Mesenchymal stem cell (in vitro differentiated cells and primary cell): ENCODE results near the gene FAM81B.

Source experiments
- DNase-seq: peaks from one replicate; pipeline ENCODE4 v3.0.0-alpha.2; 2013
- H2AFZ ChIP-seq: one replicate; pipeline ENCODE4 v1.6.1; 2013; ENCODE audit warnings: low read depth, mild to moderate bottlenecking, control low read depth, inconsistent platforms, low read length, moderate library complexity
- H2AK5ac ChIP-seq: 2 replicates; pipeline ENCODE4 v1.6.1; 2013; ENCODE audit warnings: low read length, moderate library complexity, mild to moderate bottlenecking, inconsistent platforms; ENCODE audit not compliant: severe bottlenecking
- H2BK120ac ChIP-seq: one replicate; pipeline ENCODE4 v1.6.1; 2013; ENCODE audit warnings: low read depth, mild to moderate bottlenecking, inconsistent platforms, low read length, moderate library complexity
- H2BK12ac ChIP-seq, 2 experiments: one replicate each; pipeline ENCODE4 v1.6.1; 2013; ENCODE audit warnings: inconsistent platforms in 2 of 2, low read length in 2 of 2, mild to moderate bottlenecking in 2 of 2, moderate library complexity in 2 of 2, control low read depth in 1 of 2
- H2BK15ac ChIP-seq: one replicate; pipeline ENCODE4 v1.6.1; 2013; ENCODE audit warnings: mild to moderate bottlenecking, low read depth, inconsistent platforms; ENCODE audit not compliant: poor library complexity, severe bottlenecking
- H2BK5ac ChIP-seq: 2 replicates; pipeline ENCODE4 v1.6.1; 2013; ENCODE audit warnings: low read depth, mild to moderate bottlenecking, low read length, control low read depth, inconsistent platforms; ENCODE audit not compliant: poor library complexity, severe bottlenecking
- H3K14ac ChIP-seq, 2 experiments: one replicate each; pipeline ENCODE4 v1.6.1; 2013; ENCODE audit warnings: inconsistent platforms in 2 of 2, low read length in 2 of 2, control low read depth in 1 of 2, mild to moderate bottlenecking in 1 of 2, moderate library complexity in 1 of 2
- H3K18ac ChIP-seq, 2 experiments: one replicate each; pipeline ENCODE4 v1.6.1; 2013; ENCODE audit warnings: inconsistent platforms in 2 of 2, low read length in 2 of 2, control low read depth in 1 of 2, low read depth in 1 of 2, mild to moderate bottlenecking in 1 of 2
- H3K23ac ChIP-seq, 2 experiments: one replicate each; pipeline ENCODE4 v1.6.1; 2013; ENCODE audit warnings: inconsistent platforms in 2 of 2, low read length in 2 of 2, mild to moderate bottlenecking in 2 of 2, moderate library complexity in 2 of 2, control low read depth in 1 of 2
- H3K27ac ChIP-seq: 2 replicates; pipeline ENCODE4 v1.5.1; 2013; ENCODE audit warnings: mild to moderate bottlenecking, moderate library complexity, low read length, control low read depth, inconsistent platforms; ENCODE audit not compliant: poor library complexity, severe bottlenecking
- H3K27me3 ChIP-seq, 2 experiments: 2 replicates each; pipeline versions ENCODE4 v1.6.1 to v1.7.0; 2013; ENCODE audit warnings: low read length in 2 of 2, mild to moderate bottlenecking in 2 of 2, moderate library complexity in 2 of 2, control low read depth in 1 of 2, inconsistent platforms in 1 of 2; ENCODE audit not compliant: control insufficient read depth in 1 of 2, insufficient read depth in 1 of 2
- H3K36me3 ChIP-seq, 2 experiments: 2 replicates each; pipeline versions ENCODE4 v1.6.1 to v1.7.0; 2013; ENCODE audit warnings: low read length in 2 of 2, control low read depth in 1 of 2, inconsistent platforms in 1 of 2, low read depth in 1 of 2, mild to moderate bottlenecking in 1 of 2; ENCODE audit not compliant: insufficient read depth in 2 of 2, control insufficient read depth in 1 of 2
- H3K4ac ChIP-seq, 2 experiments: one replicate each; pipeline ENCODE4 v1.6.1; 2013; ENCODE audit warnings: inconsistent platforms in 2 of 2, low read length in 2 of 2, mild to moderate bottlenecking in 2 of 2, moderate library complexity in 2 of 2, control low read depth in 1 of 2, low read depth in 1 of 2
- H3K4me1 ChIP-seq: 2 replicates; pipeline ENCODE4 v1.6.1; 2013; ENCODE audit warnings: low read depth, low read length, control low read depth; ENCODE audit not compliant: control insufficient read depth, insufficient read depth
- H3K4me2 ChIP-seq: 2 replicates; pipeline ENCODE4 v1.6.1; 2013; ENCODE audit warnings: low read length, mild to moderate bottlenecking, inconsistent platforms; ENCODE audit not compliant: poor library complexity, severe bottlenecking
- H3K4me3 ChIP-seq, 2 experiments: 2 replicates each; pipeline versions ENCODE4 v1.5.1 to v1.7.0; 2013; ENCODE audit warnings: low read length in 2 of 2, mild to moderate bottlenecking in 2 of 2, control low read depth in 1 of 2, low read depth in 1 of 2; ENCODE audit not compliant: insufficient read depth in 1 of 2
- H3K79me1 ChIP-seq: replicated peaks from 2 replicates; pipeline ENCODE4 v1.6.1; 2013; ENCODE audit warnings: mild to moderate bottlenecking, control low read depth, low read length, inconsistent platforms; ENCODE audit not compliant: poor library complexity, severe bottlenecking
- H3K9ac ChIP-seq: 2 replicates; pipeline ENCODE4 v1.7.0; 2013; ENCODE audit warnings: mild to moderate bottlenecking, low read length, moderate library complexity
- H3K9me3 ChIP-seq: 2 replicates; pipeline ENCODE4 v1.7.0; 2013; ENCODE audit warnings: mild to moderate bottlenecking, low read length; ENCODE audit not compliant: control insufficient read depth
- H4K8ac ChIP-seq: one replicate; pipeline ENCODE4 v1.6.1; 2013; ENCODE audit warnings: inconsistent platforms, mild to moderate bottlenecking, low read length, moderate library complexity
- H4K91ac ChIP-seq: one replicate; pipeline ENCODE4 v1.6.1; 2013; ENCODE audit warnings: mild to moderate bottlenecking, low read length, inconsistent platforms
- WGBS: methylation state at CpG from one replicate; pipeline ENCODE4 v1.1.7; 2013; ENCODE audit warnings: mixed read lengths; 5-methylcytosine and 5-hydroxymethylcytosine counted together

Gene FAM81B

DNA sequence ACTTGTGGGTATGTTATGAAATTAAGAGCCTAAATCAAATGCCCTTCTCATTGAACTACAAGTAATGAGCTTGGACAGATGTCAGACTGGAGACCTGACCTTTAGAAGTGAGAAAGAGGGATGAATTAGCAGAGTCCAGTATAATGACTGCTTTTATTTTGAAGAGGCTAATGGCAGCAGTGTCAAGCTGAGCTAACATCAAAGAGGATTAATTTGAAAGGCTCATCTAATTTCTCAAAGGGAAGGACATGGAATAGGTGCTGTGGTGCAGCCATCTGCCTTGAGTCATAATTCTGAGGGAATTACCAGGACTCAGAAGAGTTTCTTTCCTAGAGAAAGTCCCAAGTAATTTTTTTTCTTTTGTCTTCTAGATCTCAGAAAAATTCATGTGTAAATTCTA lies 57.6 kb downstream of the FAM81B start:
- Histone ChIP-seq H3K36me3 (no peaks in the 10 kb centered on the region), H3K4me1 (peaks cover 7% of the 10 kb centered on the region), H3K18ac (no peak overlapping the region), H3K4me2 (no peak overlapping the region), H3K14ac (no peak overlapping the region), H3K9me3 (no peaks in the 10 kb centered on the region), H3K27ac (no peak overlapping the region), H2BK120ac (no peak overlapping the region), H3K9ac (no peak overlapping the region), H3K4ac (no peak overlapping the region), H2BK15ac (no peak overlapping the region), H2BK5ac (no peak overlapping the region), H3K23ac (no peak overlapping the region), H2BK12ac (no peak overlapping the region), H3K27me3 (no peaks in the 10 kb centered on the region), H4K91ac (no peak overlapping the region), H2AFZ (no peak overlapping the region), H4K8ac (no peak overlapping the region), H3K4me3 (no peak overlapping the region), H2AK5ac (no peak overlapping the region), H3K79me1 (no peaks in the 10 kb centered on the region)
- no peak for DNase-seq

- Histone ChIP-seq H3K9me3 (no peaks in the 10 kb centered on the region), H3K4ac (no peak overlapping the region), H2BK5ac (no peak overlapping the region), H3K4me3 (no peak overlapping the region), H4K8ac (no peak overlapping the region), H3K79me1 (no peaks in the 10 kb centered on the region), H3K18ac (no peak overlapping the region), H2BK12ac (no peak overlapping the region), H3K36me3 (no peaks in the 10 kb centered on the region), H2BK120ac (no peak overlapping the region), H2AFZ (no peak overlapping the region), H3K23ac (no peak overlapping the region), H3K4me1 (peaks cover 7% of the 10 kb centered on the region), H4K91ac (no peak overlapping the region), H3K27ac (no peak overlapping the region), H3K27me3 (no peaks in the 10 kb centered on the region), H3K4me2 (no peak overlapping the region), H2BK15ac (no peak overlapping the region), H2AK5ac (no peak overlapping the region), H3K14ac (no peak overlapping the region), H3K9ac (no peak overlapping the region)
- WGBS: 14% methylated on average over 1 of the region's 2 CpGs
- no peak for DNase-seq
Observed at GRCh38 chr5:95449460-95449859, 58.3 kb downstream of the FAM81B start.

- Histone ChIP-seq H3K27ac (no peak overlapping the region), H3K14ac (no peak overlapping the region), H2AFZ (no peak overlapping the region), H2BK5ac (no peak overlapping the region), H3K18ac (no peak overlapping the region), H3K9ac (no peak overlapping the region), H3K79me1 (no peaks in the 10 kb centered on the region), H4K8ac (no peak overlapping the region), H2AK5ac (no peak overlapping the region), H3K23ac (no peak overlapping the region), H2BK120ac (no peak overlapping the region), H3K36me3 (peaks cover 0 to 4% of the 10 kb centered on the region in 2 experiments), H3K27me3 (no peaks in the 10 kb centered on the region), H3K4ac (no peak overlapping the region), H3K4me2 (no peak overlapping the region), H2BK12ac (no peak overlapping the region), H4K91ac (no peak overlapping the region), H3K4me1 (no peaks in the 10 kb centered on the region), H2BK15ac (no peak overlapping the region), H3K9me3 (no peaks in the 10 kb centered on the region), H3K4me3 (no peak overlapping the region)
- no peak for DNase-seq
- WGBS: no CpG with 5 or more reads among the region's 2 CpGs
Observed at GRCh38 chr5:95454536-95454935, 63.4 kb downstream of the FAM81B start.

DNA sequence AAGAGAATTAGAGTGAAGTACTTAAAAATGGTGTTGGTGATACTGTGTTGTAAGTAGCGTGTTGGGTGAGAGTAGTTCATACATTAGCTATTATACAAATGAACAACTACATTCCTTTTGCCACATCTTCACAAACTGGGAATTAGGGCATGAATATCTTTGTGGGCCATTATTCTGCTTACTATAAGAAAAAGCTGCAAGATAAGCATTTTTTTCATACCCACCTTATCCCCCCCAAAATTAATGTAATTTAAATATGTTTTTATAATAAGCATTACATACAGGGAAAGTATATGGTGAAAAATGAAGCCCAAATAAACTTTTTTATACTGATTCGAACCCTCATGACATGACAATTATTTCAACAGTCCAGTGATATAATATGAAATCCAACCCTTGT lies 69.5 kb downstream of the FAM81B start:
- Histone ChIP-seq H3K4me3 (no peak overlapping the region), H3K9ac (no peak overlapping the region), H3K36me3 (peaks cover 2 to 60% of the 10 kb centered on the region in 2 experiments), H3K23ac (no peak overlapping the region), H3K4me2 (no peak overlapping the region), H3K18ac (no peak overlapping the region), H3K4ac (no peak overlapping the region), H2AK5ac (no peak overlapping the region), H2BK15ac (no peak overlapping the region), H4K8ac (no peak overlapping the region), H3K4me1 (no peaks in the 10 kb centered on the region), H2BK120ac (no peak overlapping the region), H2BK12ac (no peak overlapping the region), H4K91ac (no peak overlapping the region), H3K27me3 (no peaks in the 10 kb centered on the region), H3K27ac (no peak overlapping the region), H3K79me1 (no peaks in the 10 kb centered on the region), H2AFZ (no peak overlapping the region), H3K14ac (no peak overlapping the region), H2BK5ac (no peak overlapping the region), H3K9me3 (no peaks in the 10 kb centered on the region)
- no peak for DNase-seq
- 81% methylated on average over 1 of the region's 2 CpGs for WGBS
